Nephron progenitor cell (in vitro differentiated cells): ENCODE measurements around the gene CD37.
A peak's percentile ranks its signal among the peaks of the same experiment; 100 is the strongest.
"Not testable (repeated sequence)": the region's sequence is repeated elsewhere in the genome, so short reads cannot be mapped to it uniquely, and the experiment has no call there.

Experiments used
- DNase-seq: peaks from one replicate; pipeline ENCODE4 v3.0.0; 2021
- H3K27ac Mint-ChIP-seq: 2 replicates; pipeline ENCODE4 v1.8.0; 2021; ENCODE audit warnings: mild to moderate bottlenecking, moderate library complexity, mixed read lengths
- H3K27me3 Mint-ChIP-seq: 2 replicates; pipeline ENCODE4 v1.8.0; 2021; ENCODE audit warnings: mild to moderate bottlenecking, low read depth, mixed read lengths; ENCODE audit not compliant: poor library complexity
- H3K36me3 Mint-ChIP-seq: 2 replicates; pipeline ENCODE4 v1.8.0; 2021; ENCODE audit warnings: low read depth, mixed read lengths
- H3K4me1 Mint-ChIP-seq: 2 replicates; pipeline ENCODE4 v1.8.0; 2021; ENCODE audit warnings: mixed read lengths
- H3K4me3 Mint-ChIP-seq: 2 replicates; pipeline ENCODE4 v1.8.0; 2021; ENCODE audit warnings: mild to moderate bottlenecking, moderate library complexity, mixed read lengths
- H3K9me3 Mint-ChIP-seq: 2 replicates; pipeline ENCODE4 v1.8.0; 2021; ENCODE audit warnings: mild to moderate bottlenecking, moderate library complexity, mixed read lengths
- TF ChIP-seq, protein P1 (sequence below): fragments of 200-600 bp; sonication (generic); IDR thresholded peaks from 2 replicates; pipeline ENCODE4 v1.5.0; 2021; ENCODE audit warnings: antibody characterized with exemption

The CD37 gene

DNA sequence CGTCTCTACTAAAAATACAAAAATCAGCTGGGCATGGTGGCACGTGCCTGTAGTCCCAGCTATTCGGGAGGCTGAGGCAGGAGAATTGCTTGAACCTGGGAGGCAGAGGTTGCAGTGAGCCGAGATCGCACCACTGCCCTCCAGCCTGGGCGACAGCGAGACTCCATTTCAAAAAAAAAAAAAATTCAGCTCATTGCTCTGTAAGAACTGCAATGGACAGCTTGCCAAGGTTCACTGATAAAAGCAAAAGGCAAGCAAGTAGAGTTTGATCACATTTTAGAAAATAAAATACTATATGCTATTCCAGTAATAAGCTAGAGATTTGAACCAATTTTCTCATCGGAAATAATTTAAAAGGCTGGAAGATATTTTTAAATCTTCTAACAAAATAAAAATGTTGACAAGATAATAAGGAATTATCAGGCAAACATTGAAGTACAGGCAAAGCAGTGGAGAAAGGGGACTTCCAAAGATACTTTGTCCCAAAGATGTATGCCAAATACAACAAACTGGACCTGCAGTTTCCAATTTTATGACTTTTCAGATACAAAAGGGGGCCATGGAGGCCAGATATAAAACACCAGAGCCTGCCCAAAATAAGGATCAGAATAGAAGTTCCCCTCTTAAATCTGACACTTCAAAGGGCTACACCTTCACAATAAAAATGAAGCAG, 39.9 kb upstream of the CD37 start:
- Mint-ChIP-seq H3K4me3 (no peak overlapping the region), H3K4me1 (peaks cover 12% of the 10 kb centered on the region), H3K36me3 (no peaks in the 10 kb centered on the region), H3K9me3 (no peaks in the 10 kb centered on the region), H3K27ac (no peak overlapping the region), H3K27me3 (no peaks in the 10 kb centered on the region)
- no peak for DNase-seq
- TF ChIP-seq, protein P1, sequence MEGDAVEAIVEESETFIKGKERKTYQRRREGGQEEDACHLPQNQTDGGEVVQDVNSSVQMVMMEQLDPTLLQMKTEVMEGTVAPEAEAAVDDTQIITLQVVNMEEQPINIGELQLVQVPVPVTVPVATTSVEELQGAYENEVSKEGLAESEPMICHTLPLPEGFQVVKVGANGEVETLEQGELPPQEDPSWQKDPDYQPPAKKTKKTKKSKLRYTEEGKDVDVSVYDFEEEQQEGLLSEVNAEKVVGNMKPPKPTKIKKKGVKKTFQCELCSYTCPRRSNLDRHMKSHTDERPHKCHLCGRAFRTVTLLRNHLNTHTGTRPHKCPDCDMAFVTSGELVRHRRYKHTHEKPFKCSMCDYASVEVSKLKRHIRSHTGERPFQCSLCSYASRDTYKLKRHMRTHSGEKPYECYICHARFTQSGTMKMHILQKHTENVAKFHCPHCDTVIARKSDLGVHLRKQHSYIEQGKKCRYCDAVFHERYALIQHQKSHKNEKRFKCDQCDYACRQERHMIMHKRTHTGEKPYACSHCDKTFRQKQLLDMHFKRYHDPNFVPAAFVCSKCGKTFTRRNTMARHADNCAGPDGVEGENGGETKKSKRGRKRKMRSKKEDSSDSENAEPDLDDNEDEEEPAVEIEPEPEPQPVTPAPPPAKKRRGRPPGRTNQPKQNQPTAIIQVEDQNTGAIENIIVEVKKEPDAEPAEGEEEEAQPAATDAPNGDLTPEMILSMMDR, result no peak

DNA sequence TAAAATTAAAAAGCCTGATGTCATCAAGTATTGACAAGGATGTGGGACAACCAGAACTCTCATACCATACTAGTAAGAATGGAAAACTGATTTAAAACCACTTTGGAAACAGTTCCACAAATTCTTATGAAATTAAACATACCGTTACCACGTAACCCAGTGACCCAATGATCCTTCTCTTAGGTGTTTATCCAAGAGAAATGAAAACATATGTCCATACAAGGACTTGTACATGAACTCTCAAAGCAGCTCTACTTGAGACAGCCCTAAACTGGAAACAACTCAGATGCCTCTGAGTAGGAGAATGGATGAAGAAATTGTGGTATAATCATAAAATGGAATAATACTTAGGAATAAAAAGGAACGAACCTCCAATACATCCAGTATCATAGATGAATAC, 37.8 kb upstream of the CD37 start:
- H3K36me3 Mint-ChIP-seq, result peaks cover 1% of the 10 kb centered on the region
- H3K27me3 Mint-ChIP-seq, result no peaks in the 10 kb centered on the region
- peaks cover 12% of the 10 kb centered on the region for H3K4me1 Mint-ChIP-seq
- no peak for DNase-seq
- H3K4me3 Mint-ChIP-seq, result no peak overlapping the region
- no peak overlapping the region for H3K27ac Mint-ChIP-seq
- TF ChIP-seq, protein P1, result no peak
- peaks cover under 1% of the 10 kb centered on the region for H3K9me3 Mint-ChIP-seq

DNA sequence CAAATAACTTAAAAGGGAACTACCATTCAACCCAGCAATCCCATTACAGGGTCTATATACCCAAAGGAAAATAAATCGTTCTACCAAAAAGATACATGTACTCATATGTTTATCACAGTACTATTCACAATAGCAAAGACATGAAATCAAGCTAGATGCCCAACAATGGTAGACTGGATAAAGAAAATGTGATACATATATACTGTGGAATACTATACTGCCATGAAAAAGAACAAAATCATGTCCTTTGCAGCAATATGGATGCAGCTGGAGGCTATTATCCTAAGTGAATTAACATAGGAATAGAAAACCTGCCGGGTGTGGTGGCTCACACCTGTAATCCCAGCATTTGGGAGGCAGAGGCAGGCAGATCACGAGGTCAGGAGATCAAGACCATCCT, 36.6 kb upstream of the CD37 start:
- H3K9me3 Mint-ChIP-seq, H3K27ac Mint-ChIP-seq, H3K27me3 Mint-ChIP-seq, H3K4me3 Mint-ChIP-seq, DNase-seq: not testable (repeated sequence)
- Mint-ChIP-seq H3K36me3 (peaks cover 11% of the 10 kb centered on the region), H3K4me1 (peaks cover 12% of the 10 kb centered on the region)

DNA sequence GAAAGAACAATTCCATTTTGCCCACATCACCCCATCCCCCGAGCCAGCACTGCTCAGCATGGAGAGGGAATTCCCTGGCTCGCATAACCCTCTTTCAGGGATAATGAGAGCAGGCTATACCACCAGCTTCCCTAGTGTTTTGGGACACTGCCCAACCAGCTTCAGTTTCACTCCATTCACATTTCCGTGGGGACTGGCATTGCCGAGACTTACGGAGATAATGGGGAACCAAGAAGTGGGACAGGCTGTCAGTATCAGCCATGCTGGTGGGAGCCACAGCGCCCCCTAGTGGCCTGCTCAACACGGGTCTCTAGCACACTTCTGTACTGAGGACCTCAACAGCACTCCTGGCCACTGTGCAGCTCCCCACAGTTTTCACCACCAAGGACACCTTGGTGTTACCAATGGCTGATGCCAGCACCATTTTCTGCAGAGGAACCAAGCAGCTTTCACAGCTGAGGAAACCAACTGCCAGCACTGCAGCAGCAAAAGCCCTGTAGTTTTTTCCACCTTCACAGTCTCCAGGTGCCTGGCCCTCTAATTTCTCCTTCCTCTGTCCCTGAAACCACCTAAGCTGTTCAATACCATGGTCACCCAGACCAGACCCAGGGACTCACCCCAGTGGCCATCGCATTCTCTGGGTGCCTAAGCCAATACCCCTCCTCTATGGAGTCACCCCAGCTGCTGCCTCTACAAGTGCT, 33.9 kb upstream of the CD37 start:
- peak; percentile 87 for DNase-seq
- Mint-ChIP-seq H3K27ac (no peak overlapping the region), H3K4me1 (no peaks in the 10 kb centered on the region), H3K9me3 (peaks cover 17% of the 10 kb centered on the region), H3K4me3 (no peak overlapping the region), H3K27me3 (peaks cover 9% of the 10 kb centered on the region), H3K36me3 (peaks cover 36% of the 10 kb centered on the region)
- TF ChIP-seq, protein P1, result peak; percentile 93

DNA sequence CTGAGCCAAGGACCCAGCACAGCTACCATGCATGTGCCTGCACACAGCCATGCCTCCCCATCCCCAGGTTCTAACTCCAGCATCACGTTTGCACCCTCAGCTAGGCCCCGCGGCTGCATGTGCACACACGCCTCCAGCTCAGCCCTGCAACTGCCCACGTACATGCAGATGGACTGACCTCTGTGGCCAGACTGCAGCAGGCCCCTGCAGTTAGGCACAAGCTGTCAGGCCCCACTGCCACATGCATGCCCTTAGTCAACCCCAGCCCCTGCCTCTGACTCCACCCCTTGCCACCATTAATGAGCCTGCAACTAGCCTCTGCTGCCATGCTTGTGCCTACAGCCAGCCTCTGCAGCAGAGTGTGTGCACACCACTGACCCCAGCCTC, 33.3 kb upstream of the CD37 start:
- H3K9me3 Mint-ChIP-seq, result peaks cover 17% of the 10 kb centered on the region
- H3K27ac Mint-ChIP-seq, result no peak overlapping the region
- TF ChIP-seq, protein P1, result no peak
- H3K36me3 Mint-ChIP-seq, result peaks cover 36% of the 10 kb centered on the region
- H3K27me3 Mint-ChIP-seq, result peaks cover 9% of the 10 kb centered on the region
- no peaks in the 10 kb centered on the region for H3K4me1 Mint-ChIP-seq
- no peak overlapping the region for H3K4me3 Mint-ChIP-seq
- DNase-seq, result no peak

DNA sequence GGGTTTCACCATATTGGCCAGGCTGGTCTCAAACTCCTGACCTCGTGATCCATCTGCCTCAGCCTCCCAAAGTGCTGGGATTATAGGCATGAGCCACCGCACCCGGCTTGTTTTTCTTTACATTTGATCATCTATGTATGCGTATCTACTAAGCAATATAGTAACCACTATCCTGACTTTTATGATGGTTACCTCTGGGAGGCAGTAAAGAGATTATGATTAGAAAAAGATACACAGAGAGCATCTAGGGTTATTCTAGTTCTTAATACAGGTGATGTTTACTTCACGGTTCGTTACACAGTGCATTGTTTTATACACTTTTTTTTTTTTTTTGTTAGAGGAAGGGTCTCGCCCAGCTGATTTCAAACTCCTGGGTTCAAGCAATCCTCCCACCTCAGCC, 28.5 kb upstream of the CD37 start:
- not testable (repeated sequence) for H3K4me1 Mint-ChIP-seq, H3K27ac Mint-ChIP-seq, DNase-seq, H3K27me3 Mint-ChIP-seq, H3K4me3 Mint-ChIP-seq
- H3K36me3 Mint-ChIP-seq, result peaks cover 64% of the 10 kb centered on the region
- peaks cover 17% of the 10 kb centered on the region for H3K9me3 Mint-ChIP-seq

DNA sequence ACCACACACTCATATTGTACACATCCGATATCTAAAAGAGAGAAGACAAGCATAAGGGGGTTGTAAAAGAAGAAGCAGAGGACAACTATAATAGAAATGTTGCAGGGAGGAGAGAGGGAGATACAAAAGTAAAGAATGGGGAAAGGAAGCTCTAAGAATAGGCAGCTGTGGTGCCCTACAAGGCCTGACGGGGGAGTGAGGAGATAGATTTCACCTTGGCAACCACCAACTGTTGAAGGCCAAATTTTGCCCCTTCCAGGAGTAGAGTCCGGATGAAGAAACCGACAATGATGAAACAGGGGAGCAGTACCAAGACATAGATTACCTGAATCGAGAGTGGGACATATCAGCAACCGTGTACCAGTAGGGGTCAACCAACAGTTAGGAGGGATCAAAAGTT, 26.1 kb upstream of the CD37 start:
- H3K9me3 Mint-ChIP-seq, result peaks cover 4% of the 10 kb centered on the region
- TF ChIP-seq, protein P1, result no peak
- H3K27ac Mint-ChIP-seq, result peak overlapping the region; percentile 0
- peaks cover 58% of the 10 kb centered on the region for H3K36me3 Mint-ChIP-seq
- H3K27me3 Mint-ChIP-seq, result peaks cover 12% of the 10 kb centered on the region
- no peaks in the 10 kb centered on the region for H3K4me1 Mint-ChIP-seq
- no peak for DNase-seq
- no peak overlapping the region for H3K4me3 Mint-ChIP-seq
